ENCODE measurements around the gene AUP1.
A peak's percentile ranks its signal among the peaks of the same experiment; 100 is the strongest.
"Not testable (repeated sequence)": the region's sequence is repeated elsewhere in the genome, so short reads cannot be mapped to it uniquely, and the experiment has no call there.

AUP1 gene

DNA sequence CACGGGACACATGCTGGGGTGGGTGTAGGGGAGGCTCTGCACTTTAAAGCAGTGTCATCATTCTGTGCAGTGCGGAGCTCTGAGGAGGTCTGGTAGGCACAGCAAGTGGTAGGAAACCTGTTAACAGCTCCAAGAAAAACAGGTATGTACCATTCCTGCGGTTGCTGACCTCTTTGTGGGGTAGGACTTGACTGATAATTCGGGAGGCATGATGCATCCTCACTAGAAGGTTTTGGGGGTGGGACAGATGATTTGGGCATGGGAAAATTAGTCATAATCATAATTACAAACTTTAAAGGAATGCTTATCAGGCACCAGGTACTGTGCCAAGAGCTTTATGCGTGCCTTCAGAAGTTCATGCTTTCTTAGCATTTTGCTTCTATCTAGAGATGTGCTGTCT is 34.7 kb upstream of the AUP1 start:
- Histone ChIP-seq H3K4me1 (ENCODE audit: insufficient read depth, poor library complexity, severe bottlenecking) (peaks cover 46% of the 10 kb centered on the region), H3K9me3 (ENCODE audit: severe bottlenecking) (no peaks in the 10 kb centered on the region), H3K27ac (ENCODE audit: poor library complexity, severe bottlenecking) (peak overlapping the region; percentile 29), H3K4me3 (ENCODE audit: severe bottlenecking) (no peak overlapping the region), H3K36me3 (ENCODE audit: low read depth) (no peaks in the 10 kb centered on the region), H3K27me3 (ENCODE audit: insufficient read depth, poor library complexity, severe bottlenecking) (no peaks in the 10 kb centered on the region)
- no peak for TF ChIP-seq CTCF (IDR thresholded peaks at IDR 0.05; ENCODE audit: poor library complexity, severe bottlenecking)
- DNase-seq (ENCODE audit: low spot score) (no peak), ATAC-seq (ENCODE audit: low read depth) (peak; percentile 58)

- Histone ChIP-seq H3K4me3 (ENCODE audit: severe bottlenecking) (no peak overlapping the region), H3K27me3 (ENCODE audit: insufficient read depth, poor library complexity, severe bottlenecking) (no peaks in the 10 kb centered on the region), H3K36me3 (ENCODE audit: low read depth) (no peaks in the 10 kb centered on the region), H3K9me3 (ENCODE audit: severe bottlenecking) (no peaks in the 10 kb centered on the region), H3K27ac (ENCODE audit: poor library complexity, severe bottlenecking) (no peak overlapping the region), H3K4me1 (ENCODE audit: insufficient read depth, poor library complexity, severe bottlenecking) (peaks cover 31% of the 10 kb centered on the region)
- no peak for DNase-seq (ENCODE audit: low spot score)
- ATAC-seq (ENCODE audit: low read depth): no peak
- no peak for TF ChIP-seq CTCF (IDR thresholded peaks at IDR 0.05; ENCODE audit: poor library complexity, severe bottlenecking)
Measured at GRCh38 chr2:74562126-74562775, 32.7 kb upstream of the AUP1 start.

DNA sequence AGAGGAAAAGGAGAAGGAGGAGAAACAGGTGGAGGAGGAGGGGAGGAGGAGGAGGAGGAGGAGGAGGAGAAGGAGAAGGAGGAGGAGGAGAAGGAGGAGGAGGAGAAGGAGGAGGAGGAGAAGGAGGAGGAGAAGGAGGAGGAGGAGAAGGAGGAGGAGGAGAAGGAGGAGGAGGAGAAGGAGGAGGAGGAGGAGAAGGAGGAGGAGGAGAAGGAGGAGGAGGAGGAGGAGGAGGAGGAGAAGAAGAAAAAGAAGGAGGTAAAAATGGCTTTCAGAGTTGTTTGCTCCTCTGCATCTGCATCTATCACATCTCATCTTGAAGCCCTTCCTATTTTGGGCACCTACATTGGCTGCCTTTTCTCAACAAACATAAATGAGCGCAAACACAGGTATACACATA is 31.5 kb upstream of the AUP1 start:
- H3K27ac ChIP-seq (ENCODE audit: poor library complexity, severe bottlenecking): peak overlapping the region; percentile 50
- not testable (repeated sequence) for ATAC-seq (ENCODE audit: low read depth)

DNA sequence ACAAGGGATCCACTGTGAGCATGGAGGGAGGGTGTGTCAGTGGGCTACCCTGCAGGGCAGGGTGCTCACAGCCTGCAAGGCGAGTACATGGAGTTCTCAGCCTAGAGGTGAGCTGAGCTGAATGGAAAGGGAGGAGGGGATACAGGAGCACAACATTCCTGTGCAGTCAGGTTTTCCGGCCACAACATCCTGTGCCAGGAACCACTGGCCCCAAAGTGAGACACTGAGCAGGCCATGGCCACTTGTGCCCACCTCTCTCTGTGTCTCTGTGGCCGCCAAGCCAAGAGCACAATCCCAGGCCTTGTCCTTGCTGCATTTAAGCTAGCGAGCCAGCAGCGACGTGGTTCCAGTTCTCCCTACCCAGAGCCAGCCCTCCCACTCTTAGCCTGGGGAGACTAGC is 31.1 kb upstream of the AUP1 start:
- Histone ChIP-seq H3K9me3 (ENCODE audit: severe bottlenecking) (no peaks in the 10 kb centered on the region), H3K4me3 (ENCODE audit: severe bottlenecking) (no peak overlapping the region), H3K27me3 (ENCODE audit: insufficient read depth, poor library complexity, severe bottlenecking) (no peaks in the 10 kb centered on the region), H3K4me1 (ENCODE audit: insufficient read depth, poor library complexity, severe bottlenecking) (peaks cover 20% of the 10 kb centered on the region), H3K27ac (ENCODE audit: poor library complexity, severe bottlenecking) (peak overlapping the region; percentile 50), H3K36me3 (ENCODE audit: low read depth) (no peaks in the 10 kb centered on the region)
- ATAC-seq (ENCODE audit: low read depth): peak; percentile 60; the same call in 2 of the 3 replicates
- TF ChIP-seq CTCF (IDR thresholded peaks at IDR 0.05; ENCODE audit: poor library complexity, severe bottlenecking): no peak
- DNase-seq (ENCODE audit: low spot score): no peak

More for the DNA sequence above, 31.5 kb upstream of the AUP1 start:
- H3K4me3 ChIP-seq (ENCODE audit: severe bottlenecking); H3K27me3 ChIP-seq (ENCODE audit: insufficient read depth, poor library complexity, severe bottlenecking); H3K9me3 ChIP-seq (ENCODE audit: severe bottlenecking); H3K36me3 ChIP-seq (ENCODE audit: low read depth); DNase-seq (ENCODE audit: low spot score): not testable (repeated sequence)
- H3K4me1 ChIP-seq (ENCODE audit: insufficient read depth, poor library complexity, severe bottlenecking): peaks cover 21% of the 10 kb centered on the region

- H3K9me3 ChIP-seq (ENCODE audit: severe bottlenecking): no peaks in the 10 kb centered on the region
- no peak for TF ChIP-seq CTCF (IDR thresholded peaks at IDR 0.05; ENCODE audit: poor library complexity, severe bottlenecking)
- H3K4me1 ChIP-seq (ENCODE audit: insufficient read depth, poor library complexity, severe bottlenecking): peaks cover 20% of the 10 kb centered on the region
- H3K36me3 ChIP-seq (ENCODE audit: low read depth): no peaks in the 10 kb centered on the region
- H3K27ac ChIP-seq (ENCODE audit: poor library complexity, severe bottlenecking): peak overlapping the region; percentile 50
- ATAC-seq (ENCODE audit: low read depth) (no peak), DNase-seq (ENCODE audit: low spot score) (no peak)
- H3K27me3 ChIP-seq (ENCODE audit: insufficient read depth, poor library complexity, severe bottlenecking): no peaks in the 10 kb centered on the region
- no peak overlapping the region for H3K4me3 ChIP-seq (ENCODE audit: severe bottlenecking)
Measured at GRCh38 chr2:74559912-74560311, 30.4 kb upstream of the AUP1 start.
